Muscle layer of duodenum (tissue), 2 donors: ENCODE data around the gene HS3ST5.
"Not testable (repeated sequence)": the region's sequence is repeated elsewhere in the genome, so short reads cannot be mapped to it uniquely, and the experiment has no call there.

Source experiments
- H3K27ac ChIP-seq: one replicate; pipeline ENCODE4 v1.7.0; 2013; ENCODE audit warnings: mild to moderate bottlenecking, low read length
- H3K27me3 ChIP-seq: one replicate; pipeline ENCODE4 v1.7.0; 2013; ENCODE audit warnings: low read depth, mild to moderate bottlenecking, control low read depth, low read length
- H3K36me3 ChIP-seq, 2 donors: one replicate each; pipeline ENCODE4 v1.7.0; 2013; ENCODE audit warnings: low read length in 2 of 2, control low read depth in 1 of 2, mild to moderate bottlenecking in 1 of 2; ENCODE audit not compliant: insufficient read depth in 2 of 2, control insufficient read depth in 1 of 2
- H3K4me1 ChIP-seq, 2 donors: one replicate each; pipeline ENCODE4 v1.7.0; 2013; ENCODE audit warnings: low read length in 2 of 2, mild to moderate bottlenecking in 2 of 2, control low read depth in 1 of 2, moderate library complexity in 1 of 2; ENCODE audit not compliant: insufficient read depth in 2 of 2, control insufficient read depth in 1 of 2
- H3K4me3 ChIP-seq, 2 donors: one replicate each; pipeline ENCODE4 v1.7.0; 2013; ENCODE audit warnings: low read length in 2 of 2, low read depth in 1 of 2, mild to moderate bottlenecking in 1 of 2
- H3K9me3 ChIP-seq, 2 donors: one replicate each; pipeline ENCODE4 v1.7.0; 2013; ENCODE audit warnings: low read length in 2 of 2, control low read depth in 1 of 2, mild to moderate bottlenecking in 1 of 2; ENCODE audit not compliant: control insufficient read depth in 1 of 2
- donor health status: healthy.

The HS3ST5 gene

GRCh38 chr6:114162691-114163347 is 180.0 kb downstream of the HS3ST5 start:
- Histone ChIP-seq H3K9me3 (no peaks in the 10 kb centered on the region), H3K27ac (no peak overlapping the region), H3K4me1 (peaks cover 0 to 5% of the 10 kb centered on the region in 2 donors), H3K4me3 (no peak overlapping the region), H3K27me3 (no peaks in the 10 kb centered on the region), H3K36me3 (no peaks in the 10 kb centered on the region)

- peaks cover 0 to 5% of the 10 kb centered on the region in 2 donors for H3K4me1 ChIP-seq
- H3K27me3 ChIP-seq: no peaks in the 10 kb centered on the region
- no peaks in the 10 kb centered on the region for H3K9me3 ChIP-seq
- no peaks in the 10 kb centered on the region for H3K36me3 ChIP-seq
- H3K4me3 ChIP-seq: no peak overlapping the region
- H3K27ac ChIP-seq: no peak overlapping the region
Observed at GRCh38 chr6:114160881-114161280, 181.9 kb downstream of the HS3ST5 start.

GRCh38 chr6:114159727-114160126 is 183.1 kb downstream of the HS3ST5 start:
- Histone ChIP-seq H3K27ac (no peak overlapping the region), H3K4me1 (peaks cover 0 to 5% of the 10 kb centered on the region in 2 donors), H3K36me3 (no peaks in the 10 kb centered on the region)

GRCh38 chr6:114158838-114159694 is 183.8 kb downstream of the HS3ST5 start:
- Histone ChIP-seq H3K27ac (no peak overlapping the region), H3K27me3 (no peaks in the 10 kb centered on the region), H3K36me3 (no peaks in the 10 kb centered on the region), H3K9me3 (no peaks in the 10 kb centered on the region), H3K4me1 (peaks cover 0 to 5% of the 10 kb centered on the region in 2 donors), H3K4me3 (no peak overlapping the region)

More at GRCh38 chr6:114159727-114160126, 183.1 kb downstream of the HS3ST5 start:
- no peak overlapping the region for H3K4me3 ChIP-seq
- no peaks in the 10 kb centered on the region for H3K27me3 ChIP-seq
- no peaks in the 10 kb centered on the region for H3K9me3 ChIP-seq

- Histone ChIP-seq H3K9me3 (no peaks in the 10 kb centered on the region), H3K27me3 (no peaks in the 10 kb centered on the region), H3K4me1 (peaks cover 0 to 5% of the 10 kb centered on the region in 2 donors), H3K4me3 (no peak overlapping the region), H3K36me3 (no peaks in the 10 kb centered on the region), H3K27ac (no peak overlapping the region)
Observed at GRCh38 chr6:114158411-114158810, 184.4 kb downstream of the HS3ST5 start.

- Histone ChIP-seq H3K27me3 (no peaks in the 10 kb centered on the region), H3K27ac (no peak overlapping the region), H3K4me1 (peaks cover 0 to 5% of the 10 kb centered on the region in 2 donors), H3K36me3 (no peaks in the 10 kb centered on the region), H3K4me3 (no peak overlapping the region), H3K9me3 (no peaks in the 10 kb centered on the region)
Observed at GRCh38 chr6:114157848-114158247, 185.0 kb downstream of the HS3ST5 start.

- H3K36me3 ChIP-seq: no peaks in the 10 kb centered on the region
- H3K4me3 ChIP-seq: no peak overlapping the region
- no peaks in the 10 kb centered on the region for H3K27me3 ChIP-seq
- H3K27ac ChIP-seq: no peak overlapping the region
- H3K9me3 ChIP-seq: no peaks in the 10 kb centered on the region
- peaks cover 0 to 5% of the 10 kb centered on the region in 2 donors for H3K4me1 ChIP-seq
Observed at GRCh38 chr6:114155763-114156162, 187.1 kb downstream of the HS3ST5 start.

GRCh38 chr6:114154812-114155211 is 188.0 kb downstream of the HS3ST5 start:
- no peaks in the 10 kb centered on the region for H3K9me3 ChIP-seq
- peaks cover 0 to 5% of the 10 kb centered on the region in 2 donors for H3K4me1 ChIP-seq
- no peak overlapping the region for H3K4me3 ChIP-seq
- H3K27me3 ChIP-seq: no peaks in the 10 kb centered on the region
- no peak overlapping the region for H3K27ac ChIP-seq
- H3K36me3 ChIP-seq: no peaks in the 10 kb centered on the region

GRCh38 chr6:114153448-114153847 is 189.4 kb downstream of the HS3ST5 start:
- no peaks in the 10 kb centered on the region for H3K36me3 ChIP-seq
- no peak overlapping the region for H3K27ac ChIP-seq
- no peaks in the 10 kb centered on the region for H3K9me3 ChIP-seq
- no peak overlapping the region for H3K4me3 ChIP-seq
- no peaks in the 10 kb centered on the region for H3K27me3 ChIP-seq
- peaks cover 0 to 1% of the 10 kb centered on the region in 2 donors for H3K4me1 ChIP-seq

- no peaks in the 10 kb centered on the region for H3K27me3 ChIP-seq
- no peaks in the 10 kb centered on the region for H3K4me1 ChIP-seq
- no peak overlapping the region for H3K27ac ChIP-seq
- H3K9me3 ChIP-seq: no peaks in the 10 kb centered on the region
- no peak overlapping the region for H3K4me3 ChIP-seq
- H3K36me3 ChIP-seq: no peaks in the 10 kb centered on the region
Observed at GRCh38 chr6:114151064-114151690, 191.6 kb downstream of the HS3ST5 start.

- not testable (repeated sequence) for H3K9me3 ChIP-seq, H3K36me3 ChIP-seq, H3K27me3 ChIP-seq, H3K4me1 ChIP-seq, H3K27ac ChIP-seq, H3K4me3 ChIP-seq
Observed at GRCh38 chr6:114149182-114149581, 193.6 kb downstream of the HS3ST5 start.
